Smooth muscle cell (in vitro differentiated cells): Measurements from ENCODE around the gene CFAP65. TPM values are rescaled to one million over a fixed set of nuclear protein-coding genes. Genes with fewer than 3 reads are reported as not detected.

Experiments
- DNase-seq: peaks from one replicate; lab custom pipeline; 2025; ENCODE audit not compliant: unreplicated experiment; lab: John Stamatoyannopoulos, UW
- H2AFZ ChIP-seq: fragments of 200-600 bp; sonication (generic); 2 replicates; pipeline ENCODE4 v1.6.0; 2016; ENCODE audit warnings: antibody characterized with exemption, low read depth, mild to moderate bottlenecking
- H3F3A ChIP-seq: fragments of 200-600 bp; sonication (generic); 2 replicates; pipeline ENCODE4 v1.6.0; 2017; ENCODE audit warnings: antibody characterized with exemption, low read depth
- H3K27ac ChIP-seq: fragments of 200-600 bp; sonication (generic); 2 replicates; pipeline ENCODE4 v1.5.1; 2016; ENCODE audit warnings: low read depth, mild to moderate bottlenecking
- H3K27me3 ChIP-seq: fragments of 200-600 bp; sonication (generic); 2 replicates; pipeline ENCODE4 v1.6.1; 2016; ENCODE audit warnings: low read depth, mild to moderate bottlenecking
- H3K36me3 ChIP-seq: fragments of 200-600 bp; sonication (generic); 2 replicates; pipeline ENCODE4 v1.5.1; 2016; ENCODE audit warnings: low read depth
- H3K4me1 ChIP-seq: fragments of 200-600 bp; sonication (generic); 2 replicates; pipeline ENCODE4 v1.5.1; 2016; ENCODE audit warnings: low read depth
- H3K4me2 ChIP-seq: fragments of 200-600 bp; sonication (generic); 2 replicates; pipeline ENCODE4 v1.6.0; 2016; ENCODE audit warnings: mild to moderate bottlenecking
- H3K4me3 ChIP-seq: fragments of 200-600 bp; sonication (generic); 2 replicates; pipeline ENCODE4 v1.5.1; 2016; ENCODE audit warnings: mild to moderate bottlenecking
- H3K79me2 ChIP-seq: fragments of 200-600 bp; sonication (generic); 2 replicates; pipeline ENCODE4 v1.6.0; 2016; ENCODE audit warnings: low read depth, mild to moderate bottlenecking
- H3K9ac ChIP-seq: fragments of 200-600 bp; sonication (generic); 2 replicates; pipeline ENCODE4 v1.6.0; 2016; ENCODE audit warnings: low read depth
- H3K9me3 ChIP-seq: fragments of 200-600 bp; sonication (generic); replicated peaks from 2 replicates; pipeline ENCODE4 v1.5.1; 2016; ENCODE audit warnings: low read depth
- H4K20me1 ChIP-seq: fragments of 200-600 bp; sonication (generic); 2 replicates; pipeline ENCODE4 v1.6.0; 2016; ENCODE audit warnings: low read depth
- WGBS: methylation state at CpG from one replicate; pipeline ENCODE4 v1.1.7; 2016; ENCODE audit warnings: low lambda C conversion rate; 5-methylcytosine and 5-hydroxymethylcytosine counted together
- polyA plus RNA-seq: library from polyadenylated mRNA; unstranded; fragments of >200 nt; fragmentation: Nextera tagmentation; extraction: Ambion mirVana; gene quantifications from 2 replicates; pipeline ENCODE4 v1.2.1, GENCODE V29; 2016
- total RNA-seq: library from RNA; depleted of rRNA; stranded (reverse); fragments of >200 nt; gene quantifications from 2 replicates; pipeline ENCODE4 v1.2.3, GENCODE V29; 2014
- TF ChIP-seq, protein P1 (sequence below): fragments of 200-600 bp; sonication (generic); IDR thresholded peaks from 2 replicates; pipeline ENCODE4 v1.5.1; 2017; ENCODE audit warnings: borderline replicate concordance, mild to moderate bottlenecking, antibody characterized with exemption; ENCODE audit not compliant: insufficient read depth, poor library complexity, severe bottlenecking

The CFAP65 gene
- total and polyA plus RNA-seq, 2 experiments from 2014 or later: not detected

DNA sequence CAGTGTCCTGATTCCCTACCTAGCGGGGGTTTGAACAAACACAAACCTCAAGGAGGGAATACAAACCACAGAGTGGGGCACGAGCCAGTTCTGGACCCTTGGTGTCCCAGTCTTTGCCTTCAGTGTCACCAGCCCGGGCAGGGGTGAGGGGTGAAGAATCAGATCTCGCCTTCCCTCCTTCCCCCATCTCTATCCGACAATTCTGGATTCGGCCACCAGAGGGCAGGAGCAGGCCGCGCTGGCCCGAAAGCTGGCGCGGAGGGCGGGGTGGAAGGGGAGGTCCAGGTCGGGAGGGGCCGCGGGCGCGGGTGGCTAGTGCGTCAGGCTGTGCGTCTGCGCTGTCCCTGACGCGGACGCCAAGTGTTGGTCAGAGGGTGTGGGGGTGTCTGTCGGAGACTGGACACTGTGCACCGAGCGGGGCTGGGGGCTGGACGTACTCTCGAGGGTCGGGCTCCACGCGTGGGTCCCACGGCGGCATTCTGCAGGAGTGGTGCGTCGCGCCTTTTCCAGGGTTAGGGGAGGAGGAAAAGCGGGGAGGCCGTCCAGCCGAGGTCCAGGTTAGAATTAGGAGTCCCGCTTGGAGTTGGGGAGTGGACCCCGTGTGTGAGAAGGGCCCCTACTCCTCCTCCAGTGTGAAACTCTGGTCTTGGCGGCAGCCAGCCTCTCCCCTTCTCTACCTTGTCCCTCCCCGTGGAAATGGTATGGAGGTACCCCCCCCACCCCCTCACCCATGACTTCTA, 45.2 kb downstream of the CFAP65 start:
- Histone ChIP-seq H3K4me3 (peak overlapping the region; percentile 34), H3K79me2 (no peaks in the 10 kb centered on the region), H3K4me1 (peaks cover 22% of the 10 kb centered on the region), H4K20me1 (no peaks in the 10 kb centered on the region), H3K27ac (no peak overlapping the region), H3F3A (no peaks in the 10 kb centered on the region), H3K9me3 (no peaks in the 10 kb centered on the region), H3K9ac (no peak overlapping the region), H3K27me3 (peaks cover 69% of the 10 kb centered on the region), H2AFZ (peak overlapping the region; percentile 2), H3K4me2 (peak overlapping the region; percentile 71), H3K36me3 (no peaks in the 10 kb centered on the region)
- WGBS: 3% methylated on average over 32 of the region's 43 CpGs
- TF ChIP-seq, protein P1, sequence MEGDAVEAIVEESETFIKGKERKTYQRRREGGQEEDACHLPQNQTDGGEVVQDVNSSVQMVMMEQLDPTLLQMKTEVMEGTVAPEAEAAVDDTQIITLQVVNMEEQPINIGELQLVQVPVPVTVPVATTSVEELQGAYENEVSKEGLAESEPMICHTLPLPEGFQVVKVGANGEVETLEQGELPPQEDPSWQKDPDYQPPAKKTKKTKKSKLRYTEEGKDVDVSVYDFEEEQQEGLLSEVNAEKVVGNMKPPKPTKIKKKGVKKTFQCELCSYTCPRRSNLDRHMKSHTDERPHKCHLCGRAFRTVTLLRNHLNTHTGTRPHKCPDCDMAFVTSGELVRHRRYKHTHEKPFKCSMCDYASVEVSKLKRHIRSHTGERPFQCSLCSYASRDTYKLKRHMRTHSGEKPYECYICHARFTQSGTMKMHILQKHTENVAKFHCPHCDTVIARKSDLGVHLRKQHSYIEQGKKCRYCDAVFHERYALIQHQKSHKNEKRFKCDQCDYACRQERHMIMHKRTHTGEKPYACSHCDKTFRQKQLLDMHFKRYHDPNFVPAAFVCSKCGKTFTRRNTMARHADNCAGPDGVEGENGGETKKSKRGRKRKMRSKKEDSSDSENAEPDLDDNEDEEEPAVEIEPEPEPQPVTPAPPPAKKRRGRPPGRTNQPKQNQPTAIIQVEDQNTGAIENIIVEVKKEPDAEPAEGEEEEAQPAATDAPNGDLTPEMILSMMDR: peak; percentile 85
- peak; percentile 71 for DNase-seq

DNA sequence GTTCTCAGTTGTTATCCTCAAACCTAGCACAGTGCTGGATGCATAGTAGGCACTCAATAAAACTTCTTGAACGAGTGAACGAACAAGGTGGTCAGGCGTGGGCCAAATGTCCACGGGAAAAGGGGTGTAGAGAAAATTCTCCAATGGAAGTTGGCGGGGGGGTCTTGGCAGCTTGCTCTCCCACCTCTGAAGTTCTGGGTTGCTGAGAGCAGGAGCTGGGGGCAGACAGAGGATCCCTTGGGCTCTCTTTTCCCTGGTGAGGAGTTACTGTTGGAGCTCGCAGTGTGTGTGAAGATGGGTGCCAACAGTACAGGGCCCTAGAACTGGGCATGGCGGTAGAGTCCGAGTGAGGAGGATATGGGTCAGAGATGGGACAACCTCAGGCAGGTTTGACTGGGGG, 45.8 kb downstream of the CFAP65 start:
- H3K27ac ChIP-seq: no peak overlapping the region
- H2AFZ ChIP-seq: no peak overlapping the region
- TF ChIP-seq, protein P1: no peak
- H3K9ac ChIP-seq: no peak overlapping the region
- no peaks in the 10 kb centered on the region for H3K36me3 ChIP-seq
- H3K4me3 ChIP-seq: no peak overlapping the region
- no peaks in the 10 kb centered on the region for H3K79me2 ChIP-seq
- H3K9me3 ChIP-seq: no peaks in the 10 kb centered on the region
- H3F3A ChIP-seq: no peaks in the 10 kb centered on the region
- DNase-seq: no peak
- H3K4me2 ChIP-seq: peak overlapping the region; percentile 71
- H3K4me1 ChIP-seq: peaks cover 22% of the 10 kb centered on the region
- no peaks in the 10 kb centered on the region for H4K20me1 ChIP-seq
- peaks cover 69% of the 10 kb centered on the region for H3K27me3 ChIP-seq
- WGBS: 36% methylated on average over 8 of the region's 8 CpGs

DNA sequence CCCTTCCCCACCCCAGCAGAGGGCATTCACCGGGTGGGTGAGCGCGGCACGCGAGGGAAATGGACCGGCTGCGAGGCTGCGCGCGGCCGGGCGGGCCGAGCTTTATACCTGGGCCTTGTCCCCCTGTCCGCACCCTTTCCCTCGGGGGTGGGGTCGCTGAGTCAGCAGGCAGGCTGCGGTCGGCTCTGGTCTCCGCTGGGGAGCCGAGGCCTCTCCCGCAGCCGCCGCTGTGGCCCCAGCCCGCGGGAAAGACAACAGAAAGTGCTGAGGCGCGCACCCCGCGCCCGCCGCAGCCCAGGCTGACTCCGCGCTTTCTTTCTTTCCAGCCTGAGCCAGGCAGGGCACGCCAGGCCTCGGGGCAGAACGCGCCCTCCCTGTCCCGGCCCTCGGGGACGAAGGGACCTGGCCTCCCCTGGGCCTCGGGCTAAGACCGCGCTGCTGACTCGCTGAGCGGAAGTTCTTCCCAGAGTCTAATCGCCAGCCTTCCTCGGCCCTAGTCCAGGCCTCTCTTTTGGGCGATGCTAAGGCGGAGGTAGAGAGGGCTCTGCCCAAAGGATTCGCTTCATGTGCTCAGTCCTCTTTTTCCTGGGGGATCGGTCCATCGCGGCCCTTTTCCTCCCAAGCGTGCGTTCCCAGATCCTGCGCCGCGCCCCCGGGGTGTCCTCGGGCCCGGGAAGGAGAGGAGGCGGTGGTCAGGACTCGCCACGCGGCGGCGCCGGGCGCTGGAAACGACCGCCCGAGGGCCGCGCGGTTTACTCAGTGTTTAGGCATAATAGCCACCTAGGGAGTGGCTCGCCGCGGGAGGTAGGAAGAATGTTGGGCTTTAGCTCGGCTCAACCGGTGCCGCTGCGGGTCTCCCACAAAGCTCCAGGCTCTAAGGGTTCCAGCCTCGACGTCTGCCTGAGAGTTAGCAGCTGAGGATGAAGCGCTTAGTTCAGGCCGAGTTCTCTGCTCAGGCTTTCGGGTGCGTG, 47.7 kb downstream of the CFAP65 start, which contains the start of gene CRYBA2:
Gene CRYBA2, minus strand, starts transcription at position 78 of the 971 bp plus-strand sequence. CDS start 246 bp downstream, outside the sequence.
- peak within 1 kb of the TSS; percentile 88 for H3K4me2 ChIP-seq
- H3K9ac ChIP-seq: no peak within 1 kb of the TSS
- H3K4me3 ChIP-seq: peak within 1 kb of the TSS; percentile 45
- H3K36me3 ChIP-seq: no peaks in the 10 kb centered on the region
- H3K9me3 ChIP-seq: no peaks in the 10 kb centered on the region
- peaks cover 73% of the 10 kb centered on the region for H3K27me3 ChIP-seq
- H4K20me1 ChIP-seq: no peaks in the 10 kb centered on the region
- no peaks in the 10 kb centered on the region for H3K79me2 ChIP-seq
- H2AFZ ChIP-seq: peak within 1 kb of the TSS; percentile 43
- no peak within 1 kb of the TSS for H3K27ac ChIP-seq
- H3K4me1 ChIP-seq: peaks cover 9% of the 10 kb centered on the region
- TF ChIP-seq, protein P1: peak; percentile 1
- 3% methylated on average over 82 of the region's 88 CpGs for WGBS
- no peak for DNase-seq
- no peaks in the 10 kb centered on the region for H3F3A ChIP-seq
